Measurements from ENCODE around the gene EMX2. TPM values are rescaled to one million over a fixed set of nuclear protein-coding genes. Genes with fewer than 3 reads are reported as not detected.

The EMX2 gene
- total and polyA plus RNA-seq, 2 of the 13 experiments (the other 11 are each of a cell fraction or from before 2014, with no cell fraction given), result not detected

DNA sequence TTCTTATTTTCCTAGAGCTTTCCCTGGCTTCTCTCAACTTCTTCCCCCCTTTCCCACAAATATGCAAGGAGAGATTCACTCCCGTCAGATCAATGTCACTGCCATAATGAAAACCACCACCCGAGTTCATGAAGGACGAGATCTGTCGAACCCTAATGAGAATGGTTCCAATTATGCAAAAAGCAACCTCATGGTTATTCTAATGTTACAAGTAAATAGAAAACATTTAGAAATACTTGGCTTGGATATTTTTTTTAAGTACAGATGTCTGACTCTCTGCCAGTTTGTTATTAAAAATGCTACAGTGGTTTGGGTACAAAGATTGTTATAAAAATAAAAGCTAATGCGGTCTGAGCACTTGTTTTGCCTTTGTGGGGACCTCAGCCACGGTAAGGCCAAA is 25.9 kb upstream of the EMX2 start:
- DNase-seq (ENCODE audit: low spot score) (no peak), FAIRE-seq (no peak), ATAC-seq (no peak)
- no peak overlapping the region for H3K4me2 ChIP-seq (ENCODE audit: low read depth, low read length)
- H4K20me1 ChIP-seq (ENCODE audit: insufficient read depth, low read length), result no peaks in the 10 kb centered on the region
- intact Hi-C loops (cut with micrococcal nuclease; ENCODE audit: unreplicated experiment) (no loop called here), in situ Hi-C loops (cut with HindIII; ENCODE audit: extremely low pct_ligation_motif_present, low pct_unique_long_range_greater_than_20kb) (no loop called here)
- H3K4me1 ChIP-seq (ENCODE audit: insufficient read depth, low read length), result no peaks in the 10 kb centered on the region
- no peaks in the 10 kb centered on the region for H3K9me3 ChIP-seq (ENCODE audit: low read length)
- 39% methylated on average over 6 of the region's 6 CpGs for WGBS (ENCODE audit: low lambda C conversion rate)
- no peak overlapping the region for H3K9ac ChIP-seq (ENCODE audit: insufficient read depth, low read depth, low read length)
- ChIA-PET POLR2A (no interaction called here), CTCF (ENCODE audit: low intra/inter-chr PET ratio, low total read pairs) (no interaction called here)
- no peak overlapping the region for H2AFZ ChIP-seq (ENCODE audit: low read length)
- H3K79me2 ChIP-seq (ENCODE audit: insufficient read depth, low read length), result no peaks in the 10 kb centered on the region
- no peaks in the 10 kb centered on the region for H3K36me3 ChIP-seq (replicated peaks in 1 of 2; ENCODE audit: control insufficient read depth in 1 of 2, insufficient read depth in 2 of 2, low read length in 2 of 2)
- peaks cover 2 to 32% of the 10 kb centered on the region in 2 experiments; a peak in 4 of 5 replicates for H3K27me3 ChIP-seq (ENCODE audit: control insufficient read depth in 1 of 2, insufficient read depth in 2 of 2, low read length in 2 of 2)
- no TSS peak for BruUV-seq (replicated peaks)
- H3K27ac ChIP-seq (ENCODE audit: extremely low read length, insufficient read depth, low read length), result no peak overlapping the region
- H3K4me3 ChIP-seq (replicated peaks in 1 of 3; ENCODE audit: insufficient read depth in 1 of 3, low read depth in 2 of 3, low read length in 3 of 3), result no peak overlapping the region
- TF ChIP-seq ZNF775 (CRISPR knock-in tag; IDR thresholded peaks at IDR 0.05; ENCODE audit: borderline replicate concordance) (no peak), MTERF4 (CRISPR knock-in tag; IDR thresholded peaks at IDR 0.05) (no peak), MTF2 (CRISPR knock-in tag; IDR thresholded peaks at IDR 0.05; ENCODE audit: borderline replicate concordance) (no peak), ZNF549 (CRISPR knock-in tag; IDR thresholded peaks at IDR 0.05) (no peak), ZNF30 (CRISPR knock-in tag; IDR thresholded peaks at IDR 0.05) (no peak), SMAD9 (CRISPR knock-in tag; IDR thresholded peaks at IDR 0.05) (no peak), HNRNPL (IDR thresholded peaks at IDR 0.05; ENCODE audit: low read depth, low read length) (no peak), HDAC6 (IDR thresholded peaks at IDR 0.05; ENCODE audit: low read depth, low read length) (no peak), ZNF296 (CRISPR knock-in tag; conservative IDR thresholded peaks at IDR 0.05) (no peak), ZSCAN30 (CRISPR knock-in tag; IDR thresholded peaks at IDR 0.05) (no peak), ZNF839 (CRISPR knock-in tag; IDR thresholded peaks at IDR 0.05; ENCODE audit: borderline replicate concordance) (no peak), ATF5 (CRISPR knock-in tag; IDR thresholded peaks at IDR 0.05; ENCODE audit: low read depth) (no peak), KDM2A (CRISPR knock-in tag; IDR thresholded peaks at IDR 0.05; ENCODE audit: borderline replicate concordance, low read depth) (no peak), DRAP1 (CRISPR knock-in tag; IDR thresholded peaks at IDR 0.05) (no peak), ZNF788 (CRISPR knock-in tag; IDR thresholded peaks at IDR 0.05; ENCODE audit: borderline replicate concordance) (no peak)
- TF ChIP-seq, protein P1, sequence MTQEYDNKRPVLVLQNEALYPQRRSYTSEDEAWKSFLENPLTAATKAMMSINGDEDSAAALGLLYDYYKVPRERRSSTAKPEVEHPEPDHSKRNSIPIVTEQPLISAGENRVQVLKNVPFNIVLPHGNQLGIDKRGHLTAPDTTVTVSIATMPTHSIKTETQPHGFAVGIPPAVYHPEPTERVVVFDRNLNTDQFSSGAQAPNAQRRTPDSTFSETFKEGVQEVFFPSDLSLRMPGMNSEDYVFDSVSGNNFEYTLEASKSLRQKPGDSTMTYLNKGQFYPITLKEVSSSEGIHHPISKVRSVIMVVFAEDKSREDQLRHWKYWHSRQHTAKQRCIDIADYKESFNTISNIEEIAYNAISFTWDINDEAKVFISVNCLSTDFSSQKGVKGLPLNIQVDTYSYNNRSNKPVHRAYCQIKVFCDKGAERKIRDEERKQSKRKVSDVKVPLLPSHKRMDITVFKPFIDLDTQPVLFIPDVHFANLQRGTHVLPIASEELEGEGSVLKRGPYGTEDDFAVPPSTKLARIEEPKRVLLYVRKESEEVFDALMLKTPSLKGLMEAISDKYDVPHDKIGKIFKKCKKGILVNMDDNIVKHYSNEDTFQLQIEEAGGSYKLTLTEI (CRISPR knock-in tag; conservative IDR thresholded peaks at IDR 0.05), result no peak
- TF ChIP-seq, protein P2, sequence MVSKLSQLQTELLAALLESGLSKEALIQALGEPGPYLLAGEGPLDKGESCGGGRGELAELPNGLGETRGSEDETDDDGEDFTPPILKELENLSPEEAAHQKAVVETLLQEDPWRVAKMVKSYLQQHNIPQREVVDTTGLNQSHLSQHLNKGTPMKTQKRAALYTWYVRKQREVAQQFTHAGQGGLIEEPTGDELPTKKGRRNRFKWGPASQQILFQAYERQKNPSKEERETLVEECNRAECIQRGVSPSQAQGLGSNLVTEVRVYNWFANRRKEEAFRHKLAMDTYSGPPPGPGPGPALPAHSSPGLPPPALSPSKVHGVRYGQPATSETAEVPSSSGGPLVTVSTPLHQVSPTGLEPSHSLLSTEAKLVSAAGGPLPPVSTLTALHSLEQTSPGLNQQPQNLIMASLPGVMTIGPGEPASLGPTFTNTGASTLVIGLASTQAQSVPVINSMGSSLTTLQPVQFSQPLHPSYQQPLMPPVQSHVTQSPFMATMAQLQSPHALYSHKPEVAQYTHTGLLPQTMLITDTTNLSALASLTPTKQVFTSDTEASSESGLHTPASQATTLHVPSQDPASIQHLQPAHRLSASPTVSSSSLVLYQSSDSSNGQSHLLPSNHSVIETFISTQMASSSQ (IDR thresholded peaks at IDR 0.05; ENCODE audit: low read depth), result no peak
- TF ChIP-seq, protein P2 (CRISPR knock-in tag; IDR thresholded peaks at IDR 0.05; ENCODE audit: borderline replicate concordance), result no peak
